HG03280 (cell line): Measurements from ENCODE around the gene HRH3.

Experiments used
- ATAC-seq: cut with Tn5 transposase; IDR thresholded peaks from one replicate; pipeline ENCODE4 v1.9.1; 2021; ENCODE audit warnings: mild to moderate bottlenecking, moderate library complexity; ENCODE audit not compliant: unreplicated experiment

Gene HRH3

DNA sequence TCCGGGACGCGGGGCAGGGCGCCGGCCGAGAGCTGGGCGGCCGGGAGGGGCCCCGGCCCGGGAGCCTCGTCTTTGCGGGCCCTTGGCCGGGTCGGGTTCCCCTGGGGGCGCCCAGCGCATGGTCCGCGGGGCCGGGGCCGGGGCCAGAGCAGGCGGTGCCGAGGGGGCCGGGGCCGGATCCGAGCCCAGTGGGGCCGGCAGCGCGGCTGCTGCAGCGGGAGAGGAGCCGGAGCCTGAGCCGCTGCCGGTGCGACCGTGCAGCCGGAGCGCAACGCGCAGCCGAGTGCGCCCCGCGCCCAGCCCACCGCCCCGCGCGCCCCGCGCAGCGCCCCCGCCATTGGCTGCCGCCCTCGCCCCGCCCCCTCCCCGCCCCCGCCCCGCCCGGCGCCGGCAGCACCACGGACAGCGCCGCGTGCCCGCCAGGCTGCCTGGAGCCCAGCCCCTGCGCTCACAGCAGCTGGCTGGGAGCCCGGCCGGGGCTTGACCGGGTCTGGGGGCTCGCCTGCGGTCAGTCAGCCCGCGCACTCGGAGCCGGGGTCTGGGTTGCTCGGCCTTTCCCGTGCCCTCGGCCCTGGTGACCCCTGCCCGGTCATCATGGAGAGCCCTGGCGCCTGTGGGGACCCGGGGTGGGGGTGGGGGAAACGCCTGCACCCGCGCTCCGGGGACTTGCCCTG lies at the start of gene HRH3:
Gene HRH3 (minus strand): TSS at position 287 of the 674 bp plus-strand sequence. CDS start 308 bp downstream, outside the sequence.
- ATAC-seq, result no peak

DNA sequence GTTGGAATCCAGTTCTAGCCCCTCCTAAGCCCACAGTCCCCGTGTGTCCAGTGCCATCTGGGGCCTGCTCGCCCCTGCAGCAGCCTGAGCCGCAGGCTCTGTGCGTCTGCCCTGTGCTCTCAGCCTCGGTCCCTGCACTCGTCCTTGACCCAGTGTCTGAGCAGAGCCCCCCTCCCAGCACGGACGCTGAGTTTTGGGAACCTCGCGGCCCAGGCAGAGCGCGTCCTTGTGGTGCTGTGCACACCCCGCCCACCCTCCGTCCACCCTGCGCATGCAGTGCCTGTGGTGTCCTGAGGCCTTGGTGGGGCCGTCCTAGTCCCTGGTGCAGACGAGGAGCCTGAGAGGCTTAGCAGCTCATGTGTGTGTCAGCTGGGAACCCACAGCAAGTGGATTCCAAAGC lies 49.8 kb upstream of the HRH3 start:
- no peak for ATAC-seq

DNA sequence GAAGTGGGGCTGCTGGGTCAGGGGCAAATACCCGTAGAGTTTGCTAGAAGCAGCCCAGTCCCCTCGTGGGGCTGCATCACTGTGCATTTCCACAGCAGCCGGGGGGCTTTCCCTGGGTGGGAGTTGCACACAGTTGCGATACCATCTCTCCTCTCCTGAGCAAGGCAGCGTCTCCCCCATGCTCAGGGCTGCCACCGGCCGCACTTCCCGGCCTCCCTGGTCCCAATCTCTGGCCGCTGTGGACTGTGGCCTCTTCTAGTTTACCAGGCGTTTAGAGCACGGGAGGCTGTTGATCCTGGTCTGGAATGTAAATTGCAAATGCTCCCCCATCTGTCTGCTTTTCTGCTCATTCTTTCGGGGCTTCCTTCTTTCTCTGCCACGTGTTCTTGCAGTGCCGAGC lies 49.3 kb upstream of the HRH3 start:
- no peak for ATAC-seq

DNA sequence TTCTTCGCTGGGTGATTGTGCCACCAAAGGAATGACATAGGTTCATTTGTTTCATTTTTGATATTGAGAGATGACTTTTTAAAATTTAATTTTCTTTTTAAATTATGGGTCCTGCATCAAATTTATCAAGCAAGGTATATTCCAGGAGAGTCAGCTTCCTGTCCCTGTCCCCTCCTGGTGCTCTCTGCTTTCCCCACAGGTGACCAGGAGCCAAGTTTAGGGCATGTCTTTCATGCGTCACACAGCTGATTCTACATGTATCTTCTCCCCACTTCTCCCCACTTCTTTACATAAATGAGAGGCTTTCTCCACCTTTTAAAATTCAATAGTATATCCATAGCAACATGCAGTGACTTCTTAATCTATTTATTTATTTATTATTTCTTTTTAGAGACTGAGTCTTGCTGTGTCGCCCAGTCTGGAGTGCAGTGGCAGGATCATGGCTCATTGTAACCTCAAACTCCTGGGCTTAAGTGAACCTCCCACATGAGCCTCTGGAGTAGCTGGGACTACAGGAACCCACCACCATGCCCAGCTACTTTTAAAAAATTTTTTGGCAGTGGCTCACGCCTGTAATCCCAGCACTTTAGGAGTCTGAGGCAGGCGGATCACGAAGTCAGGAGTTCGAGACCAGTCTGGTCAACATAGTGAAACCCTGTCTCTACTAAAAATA lies 48.3 kb upstream of the HRH3 start:
- no peak for ATAC-seq

DNA sequence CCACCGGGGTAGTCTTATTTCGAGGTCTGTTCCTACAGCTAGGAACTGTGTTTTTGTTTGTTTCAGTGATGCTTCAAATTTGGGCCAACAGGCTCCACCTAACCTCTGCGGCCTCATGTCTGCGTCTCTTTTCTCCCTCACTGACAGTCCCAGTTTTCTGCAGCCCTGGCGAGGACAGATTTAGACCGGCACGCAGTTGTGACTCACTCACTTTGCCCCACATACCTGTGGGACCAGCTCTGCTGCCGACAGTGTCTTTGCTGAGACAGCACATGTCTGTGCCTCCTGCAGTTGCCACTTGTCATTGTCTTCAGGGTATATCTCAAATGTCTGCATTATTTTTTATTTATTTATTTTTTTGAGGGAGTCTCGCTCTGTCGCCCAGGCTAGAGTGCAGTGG lies 47.5 kb upstream of the HRH3 start:
- ATAC-seq, result no peak

DNA sequence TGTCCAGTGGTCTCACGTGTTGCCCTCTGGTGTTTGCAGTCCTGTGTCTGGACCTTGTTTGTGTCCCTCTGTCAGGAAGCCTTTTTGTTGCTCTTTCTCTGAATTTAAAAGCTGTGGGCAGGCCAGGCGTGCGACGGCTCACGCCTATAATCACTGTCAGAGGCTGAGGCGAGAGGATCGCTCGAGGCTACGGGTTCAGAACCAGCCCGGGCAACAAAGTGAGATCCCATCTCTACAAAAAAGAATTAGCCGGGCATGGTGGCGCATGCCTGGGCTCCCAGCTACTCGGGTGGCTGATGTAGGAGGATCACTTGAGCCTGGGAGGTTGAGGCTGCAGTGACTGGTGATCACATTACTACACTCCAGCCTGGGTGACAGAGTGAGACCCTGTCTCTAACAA lies 46.8 kb upstream of the HRH3 start:
- no peak for ATAC-seq

DNA sequence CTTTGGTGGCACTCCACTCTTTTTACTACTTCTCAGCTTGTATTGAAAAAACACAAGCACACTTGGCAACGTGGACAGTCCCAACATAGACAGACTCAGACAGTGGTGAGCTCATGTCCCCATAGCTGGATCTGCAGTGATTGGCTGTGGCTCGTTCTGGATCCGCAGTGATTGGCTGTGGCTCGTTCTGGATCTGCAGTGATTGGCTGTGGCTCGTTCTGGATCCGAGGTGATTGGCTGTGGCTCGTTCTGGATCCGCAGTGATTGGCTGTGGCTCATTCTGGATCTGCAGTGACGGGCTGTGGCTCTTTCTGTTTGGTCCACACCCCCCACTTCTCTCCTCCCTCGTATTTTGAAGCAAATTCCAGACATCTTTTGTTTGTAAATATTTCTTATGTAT lies 46.3 kb upstream of the HRH3 start:
- no peak for ATAC-seq

DNA sequence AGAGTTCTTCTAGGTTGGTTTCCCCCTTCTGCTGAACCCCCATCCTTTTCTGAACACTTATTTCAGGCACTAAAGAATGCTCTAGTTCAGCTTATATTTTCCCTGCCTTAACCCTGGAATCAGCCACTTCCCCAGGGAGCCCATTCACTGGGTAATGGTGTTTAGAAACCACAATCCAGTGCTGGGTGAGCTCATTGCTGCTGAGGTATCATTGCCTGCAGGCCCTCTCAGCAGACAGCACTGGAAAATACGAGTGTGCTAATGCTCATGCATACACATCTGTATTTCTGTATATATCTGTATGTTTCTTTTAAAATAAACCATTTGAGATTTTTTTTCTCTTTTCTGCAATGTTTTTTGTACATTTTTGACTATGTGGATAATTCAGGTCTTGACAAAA lies 45.3 kb upstream of the HRH3 start:
- ATAC-seq, result no peak

DNA sequence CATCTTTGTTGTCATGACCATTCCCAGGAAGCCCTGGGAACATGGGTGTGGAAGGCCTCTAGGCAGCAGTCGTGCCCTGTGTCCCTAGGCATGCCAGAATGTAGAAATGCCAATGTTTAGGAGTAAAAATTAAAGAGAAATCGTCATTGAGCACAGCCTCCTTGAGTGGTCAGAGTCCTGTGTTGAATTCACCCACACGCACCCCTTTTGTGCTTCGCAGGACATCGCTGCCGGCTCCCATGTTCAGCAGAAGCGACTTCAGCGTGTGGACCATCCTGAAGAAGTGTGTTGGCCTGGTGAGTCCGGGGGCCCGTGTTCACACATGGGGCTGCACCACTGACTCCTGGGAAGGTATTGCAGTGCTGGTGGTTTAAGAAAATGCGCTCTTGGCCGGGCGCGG lies 43.3 kb upstream of the HRH3 start:
- ATAC-seq, result no peak

DNA sequence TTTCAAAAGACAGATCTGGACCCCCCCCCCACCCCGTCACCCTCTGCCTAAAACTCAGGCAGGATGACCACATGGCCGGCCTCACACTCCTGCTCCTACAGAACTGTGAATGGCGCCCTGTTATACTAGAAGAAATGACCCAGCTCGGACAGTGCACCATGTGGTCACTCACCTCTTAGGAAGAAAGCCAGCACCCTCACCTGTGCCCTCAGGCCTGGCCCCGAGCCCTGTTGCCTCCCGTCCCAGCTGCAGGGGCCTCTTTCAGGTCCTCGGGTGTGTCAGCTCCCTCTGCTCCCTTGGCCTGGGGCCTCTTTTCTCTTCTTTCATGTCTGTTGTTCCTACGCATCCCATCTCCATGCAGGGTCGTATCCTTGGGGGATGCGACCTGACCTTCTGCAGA lies 42.0 kb upstream of the HRH3 start:
- ATAC-seq, result no peak

DNA sequence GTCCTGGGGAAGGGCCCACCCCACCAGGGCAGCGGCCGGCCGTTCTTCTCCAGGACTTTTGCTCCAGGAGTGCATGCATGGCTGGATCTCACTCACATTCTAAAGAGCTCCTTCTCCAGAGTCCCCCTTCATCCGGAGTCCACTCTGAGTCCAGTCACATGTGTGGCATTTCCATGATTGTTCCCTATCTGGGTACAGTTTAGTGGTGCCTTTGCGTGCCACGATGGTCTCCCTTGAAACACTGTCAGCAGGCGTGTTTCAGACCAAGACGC lies 39.2 kb upstream of the HRH3 start:
- ATAC-seq, result no peak

DNA sequence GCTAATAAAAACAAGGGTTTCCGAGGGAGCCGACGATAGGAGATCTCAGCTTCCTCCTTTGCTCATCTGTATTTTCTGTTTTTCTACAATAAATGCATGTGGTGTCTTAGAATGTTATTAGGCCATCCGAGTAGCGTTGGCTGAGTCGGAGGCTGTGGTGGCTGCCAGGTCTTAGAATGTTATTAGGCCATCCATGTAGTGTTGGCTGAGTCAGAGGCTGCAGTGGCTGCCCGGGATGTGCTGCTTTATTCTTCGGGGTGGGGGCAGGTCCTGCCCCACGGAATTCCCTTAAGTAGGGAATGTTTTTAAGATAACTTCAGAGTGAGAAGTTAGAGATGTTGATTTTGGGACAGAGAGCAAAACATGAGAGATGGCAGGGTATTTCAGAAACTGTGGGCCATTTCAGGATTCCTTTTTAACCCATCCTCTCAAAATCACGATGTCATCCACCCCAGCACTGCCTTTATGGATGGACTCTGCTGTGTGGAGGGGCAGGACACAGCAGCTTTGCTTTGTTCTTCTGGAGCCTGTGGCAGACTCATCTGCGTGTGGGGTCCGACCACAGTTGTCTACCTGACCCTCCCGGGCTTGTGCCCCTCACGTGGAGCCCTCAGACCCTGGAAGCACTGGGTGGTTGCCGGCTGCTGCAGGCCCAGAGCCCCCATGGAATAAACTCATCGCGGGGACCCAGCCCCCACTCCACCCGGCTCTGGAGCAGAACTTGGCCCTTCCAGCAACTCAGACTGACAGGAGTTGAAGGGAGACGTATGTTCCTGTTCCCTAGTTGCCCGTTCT lies 38.6 kb upstream of the HRH3 start:
- no peak for ATAC-seq

DNA sequence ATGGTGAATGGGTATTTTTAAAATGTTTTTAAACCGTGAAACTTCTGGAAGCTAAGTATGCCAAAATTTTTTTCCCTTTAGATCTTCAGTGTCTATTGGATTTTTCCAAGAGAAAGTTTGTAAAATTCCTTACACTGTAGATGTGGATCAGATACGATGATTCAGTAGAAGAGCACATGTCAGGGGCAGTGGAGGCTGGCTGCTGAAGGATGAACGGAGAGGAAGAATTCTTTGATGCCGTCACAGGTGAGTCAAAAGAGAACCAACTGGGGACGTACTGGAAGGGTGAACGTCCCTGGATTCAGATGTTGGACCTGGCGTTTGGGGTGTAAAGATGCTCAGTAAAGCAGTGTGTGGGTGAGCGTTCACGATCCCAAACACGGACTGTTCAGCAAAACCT lies 35.9 kb upstream of the HRH3 start:
- ATAC-seq, result no peak

DNA sequence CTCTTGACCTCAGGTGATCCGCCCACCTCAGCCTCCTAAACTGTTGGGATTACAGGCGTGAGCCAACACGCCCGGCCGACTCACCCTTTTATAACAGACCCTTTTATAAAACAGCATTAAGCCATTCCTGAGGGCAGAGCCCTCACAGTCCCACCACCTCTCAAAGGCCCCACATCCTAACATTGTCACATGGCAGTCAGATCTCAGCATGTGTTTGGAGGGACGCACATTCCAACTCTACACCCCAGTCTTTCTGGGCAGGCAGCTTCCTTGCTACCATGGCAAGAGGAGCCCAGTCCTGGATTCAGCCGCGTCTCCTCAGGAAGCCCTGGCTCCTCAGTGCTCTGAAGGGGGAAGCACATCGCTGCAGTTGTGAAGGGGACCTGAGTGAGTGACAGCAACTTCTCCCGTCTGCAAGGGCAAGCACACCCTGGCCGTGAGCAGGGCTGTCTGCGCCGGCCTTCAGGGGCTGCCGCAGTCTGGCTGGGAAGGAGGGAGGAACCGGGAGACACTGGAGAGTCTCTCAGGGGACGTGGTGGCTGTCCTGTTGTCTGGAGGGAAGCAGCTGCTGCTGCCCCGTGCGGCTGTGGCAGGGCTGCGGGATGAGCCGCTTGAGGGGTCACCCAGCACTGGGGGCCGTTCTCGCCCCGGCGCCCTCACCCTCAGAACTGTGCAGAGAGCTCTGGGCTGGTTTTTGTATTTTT lies 34.1 kb upstream of the HRH3 start:
- no peak for ATAC-seq

DNA sequence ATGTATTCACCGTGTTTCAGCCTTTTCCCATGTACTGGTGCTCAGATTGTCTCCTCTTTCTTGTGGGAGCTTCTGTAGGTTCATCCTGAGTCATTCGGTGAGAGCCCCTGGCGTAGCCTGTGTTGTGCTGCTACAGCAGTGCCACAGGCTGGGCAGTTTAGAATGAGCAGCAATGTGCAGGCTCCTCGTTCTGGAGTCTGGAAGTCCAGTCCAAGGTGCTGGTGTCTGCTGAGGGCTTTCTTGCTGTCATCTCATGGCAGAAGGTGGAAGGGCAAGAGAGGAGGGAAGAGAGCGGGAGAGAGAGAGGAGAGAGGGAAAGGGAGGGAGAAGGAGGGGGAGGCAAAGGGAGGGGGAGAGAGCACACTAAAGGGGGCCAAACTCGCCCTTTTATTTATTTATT lies 33.3 kb upstream of the HRH3 start:
- no peak for ATAC-seq

DNA sequence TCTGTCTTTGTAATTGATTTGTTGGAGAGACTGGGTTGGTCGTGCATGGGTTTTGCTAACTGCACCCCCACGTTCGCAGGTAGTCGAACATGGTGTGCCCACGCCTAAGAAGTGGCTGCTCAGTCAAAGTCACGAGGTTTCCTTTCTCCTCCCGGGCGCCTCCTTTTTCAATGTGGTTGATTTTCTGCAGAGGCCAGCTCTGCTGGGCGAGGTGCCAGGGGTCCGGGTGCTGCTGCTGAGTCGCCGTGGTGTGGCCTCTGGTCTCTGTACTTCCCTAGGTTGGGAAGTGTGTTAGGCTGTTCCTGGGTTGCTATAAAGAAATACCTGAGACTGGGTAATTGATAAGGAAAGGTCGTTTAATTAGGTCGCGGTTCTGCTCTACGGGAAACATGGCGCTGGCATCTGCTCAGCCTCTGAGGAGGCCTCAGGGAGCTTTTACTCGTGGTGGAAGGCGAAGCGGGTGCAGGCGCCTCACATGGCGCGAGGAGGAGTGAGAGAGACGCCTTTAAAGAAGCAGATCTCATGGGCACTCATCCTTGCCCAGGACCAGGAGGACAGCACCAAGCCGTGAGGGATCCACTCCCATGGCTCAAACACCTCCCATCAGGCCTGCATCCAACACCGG lies 32.4 kb upstream of the HRH3 start:
- ATAC-seq, result no peak

DNA sequence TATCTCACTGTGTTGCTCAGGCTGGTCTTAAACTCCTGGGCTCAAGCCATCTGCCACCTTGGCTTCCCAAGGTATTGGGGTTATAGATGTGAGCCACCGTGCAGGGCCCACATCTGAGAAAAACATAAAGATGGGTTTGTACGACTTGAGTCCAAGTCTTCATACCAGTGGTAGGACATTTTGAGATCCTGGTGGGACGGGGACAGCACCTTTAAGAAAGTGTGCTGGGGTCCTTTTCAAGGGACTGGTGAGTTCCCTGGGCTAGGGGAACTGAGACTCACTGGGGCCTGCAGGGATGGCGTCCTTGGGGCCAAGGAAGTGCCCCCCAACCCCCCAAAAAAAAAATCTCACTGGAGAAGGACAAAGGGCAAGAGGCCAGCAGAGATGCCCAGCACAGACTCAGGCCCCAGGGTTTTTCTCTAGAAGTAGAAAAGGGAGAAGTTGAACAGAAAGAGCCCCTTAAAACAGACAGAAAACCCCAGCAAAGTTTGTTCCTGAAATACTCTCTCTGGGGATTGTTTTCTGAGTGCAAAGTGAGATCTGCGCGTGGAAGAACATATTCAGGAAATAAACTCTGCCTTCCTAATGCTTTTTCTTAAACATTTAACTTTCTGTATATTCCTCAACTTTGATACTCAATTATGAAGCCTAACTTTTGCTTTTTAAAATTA lies 28.9 kb upstream of the HRH3 start:
- ATAC-seq, result no peak

DNA sequence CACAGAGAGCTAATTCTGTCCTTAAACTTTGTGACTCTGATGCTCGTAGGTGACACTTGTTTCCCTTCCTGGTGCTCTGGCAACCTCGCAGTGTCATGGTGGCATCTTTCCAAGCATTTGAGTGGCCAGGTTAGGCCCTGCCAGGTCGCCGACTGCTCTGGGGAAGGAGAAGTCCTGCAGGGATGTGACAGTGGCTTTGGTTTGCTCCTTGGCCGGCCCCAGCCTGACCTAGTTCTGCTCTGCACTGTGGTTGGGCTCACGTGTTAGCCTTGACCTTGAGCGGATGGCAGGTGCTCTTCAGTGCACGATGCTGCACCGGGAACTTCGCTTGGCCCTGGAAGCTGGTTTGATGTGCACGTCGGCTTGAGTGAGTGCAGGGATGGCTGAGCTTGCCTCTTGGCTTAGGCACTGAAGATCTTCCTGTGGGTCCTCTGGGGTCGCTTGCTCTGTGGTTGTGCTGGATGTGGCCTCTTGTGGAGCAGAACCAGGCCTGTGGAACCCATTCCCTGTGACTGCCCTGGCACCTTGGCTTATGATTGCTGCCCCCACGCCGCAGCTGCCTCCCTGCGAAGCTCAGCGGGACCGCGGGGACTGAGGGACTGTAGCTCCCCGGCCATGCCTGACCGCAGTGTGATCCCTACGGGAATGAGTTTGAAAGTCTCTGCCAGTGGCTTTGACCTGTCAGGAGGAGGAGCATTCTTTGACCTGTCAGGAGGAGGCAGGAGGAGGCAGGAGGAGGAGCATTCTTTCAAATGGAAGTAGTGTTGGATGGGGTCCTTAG lies 27.0 kb upstream of the HRH3 start:
- ATAC-seq, result no peak

DNA sequence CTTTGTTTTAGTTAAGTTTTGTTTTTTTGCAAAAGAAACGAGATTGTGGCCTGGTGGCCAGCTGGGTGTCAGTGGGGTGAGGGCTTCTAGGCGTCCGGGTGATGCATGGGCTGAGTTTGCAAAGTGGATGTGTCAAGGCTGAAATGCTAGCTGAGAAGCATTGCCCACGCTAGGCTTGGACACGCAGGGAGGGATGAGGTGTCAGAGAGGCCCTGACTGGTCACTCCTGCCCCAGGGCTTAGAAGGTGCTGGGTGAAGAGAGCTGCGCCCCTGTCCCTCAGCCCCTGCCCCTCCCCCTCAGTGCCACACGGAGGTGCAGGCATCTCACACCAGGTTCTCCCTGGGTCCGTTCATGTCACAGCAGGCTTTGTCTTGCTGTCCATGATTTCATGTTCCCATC lies 26.4 kb upstream of the HRH3 start:
- ATAC-seq, result no peak

DNA sequence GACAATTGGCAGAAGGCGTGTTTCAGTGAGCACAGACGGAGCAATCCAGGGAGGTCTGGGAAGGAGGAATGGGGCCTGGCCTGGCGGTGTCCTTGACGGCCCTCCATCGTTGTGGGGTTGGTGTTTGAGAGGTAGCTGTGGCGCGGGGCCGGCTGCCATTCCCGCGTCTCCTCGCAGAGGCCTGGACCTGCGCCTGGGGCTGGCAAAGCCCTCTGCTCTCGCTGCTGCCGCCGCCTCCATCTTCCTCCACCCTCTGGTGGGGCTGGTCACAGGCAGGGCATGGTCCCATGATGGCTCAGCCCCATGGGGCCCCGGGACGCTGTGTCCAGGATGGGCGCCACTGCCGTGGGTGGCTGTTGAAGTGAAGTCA lies 25.8 kb upstream of the HRH3 start:
- ATAC-seq, result no peak
